ENCODE measurements around the gene RNF125.

Gene RNF125

DNA sequence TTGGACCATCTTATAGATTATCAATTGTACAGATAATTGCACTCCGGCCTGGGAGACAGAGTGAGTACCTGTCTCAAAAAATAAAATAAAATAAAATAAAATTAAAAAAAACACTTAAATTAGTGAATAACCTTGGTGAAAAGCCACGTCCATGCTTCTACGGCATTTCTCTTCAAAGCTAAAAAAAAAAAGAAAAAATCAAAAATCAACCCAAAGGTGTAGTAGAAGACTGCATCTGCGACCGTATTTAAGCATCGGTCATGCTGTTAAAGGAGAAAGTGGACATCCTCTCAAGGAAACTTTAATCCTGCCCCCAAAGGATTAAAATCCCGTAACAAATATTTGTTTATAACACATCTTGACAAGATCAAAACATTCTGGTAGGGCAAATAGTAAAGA, 72.7 kb downstream of the RNF125 start:
- no peak for DNase-seq (ENCODE audit: low read depth)

DNA sequence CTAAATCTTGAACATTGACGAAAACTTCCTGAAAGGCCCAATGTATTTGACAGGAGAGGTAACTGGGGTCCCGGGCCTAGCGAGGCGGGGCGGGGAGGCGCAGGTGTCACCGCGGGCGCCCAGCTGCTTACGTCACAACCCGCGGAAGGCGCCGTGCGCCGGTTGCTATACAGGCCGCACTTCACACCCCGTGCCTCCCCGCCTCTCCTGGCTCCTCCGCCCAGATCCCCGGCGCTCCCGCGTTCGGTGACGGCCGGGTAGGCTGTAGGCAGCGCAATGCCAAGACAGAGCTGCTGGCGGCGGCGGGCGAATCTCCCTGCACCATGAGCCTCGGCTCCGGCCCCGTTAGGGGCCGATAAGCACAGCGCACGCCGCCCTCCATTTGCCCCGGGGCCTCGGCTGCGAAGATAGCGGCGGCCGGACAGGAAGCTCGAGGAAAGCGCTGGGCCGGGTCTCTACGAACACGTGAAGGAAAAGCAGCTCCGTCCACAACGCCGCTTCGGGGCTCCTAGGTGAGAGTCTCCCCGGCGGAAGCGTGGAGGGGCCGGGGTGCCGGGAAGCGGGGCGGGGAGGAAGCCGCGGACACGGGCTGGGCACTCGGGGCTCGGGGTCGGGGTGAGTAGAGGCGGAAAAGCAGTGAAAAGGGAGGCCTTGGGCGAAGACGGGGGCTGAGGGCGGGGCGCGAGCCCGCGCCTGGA, 73.2 kb downstream of the RNF125 start, which contains the start of gene RNF138:
RNF138 (plus strand) TSS at position 151 of the 698 bp plus-strand sequence. CDS start 903 bp downstream, outside the sequence.
- peak; percentile 72 for DNase-seq (ENCODE audit: low read depth)

DNA sequence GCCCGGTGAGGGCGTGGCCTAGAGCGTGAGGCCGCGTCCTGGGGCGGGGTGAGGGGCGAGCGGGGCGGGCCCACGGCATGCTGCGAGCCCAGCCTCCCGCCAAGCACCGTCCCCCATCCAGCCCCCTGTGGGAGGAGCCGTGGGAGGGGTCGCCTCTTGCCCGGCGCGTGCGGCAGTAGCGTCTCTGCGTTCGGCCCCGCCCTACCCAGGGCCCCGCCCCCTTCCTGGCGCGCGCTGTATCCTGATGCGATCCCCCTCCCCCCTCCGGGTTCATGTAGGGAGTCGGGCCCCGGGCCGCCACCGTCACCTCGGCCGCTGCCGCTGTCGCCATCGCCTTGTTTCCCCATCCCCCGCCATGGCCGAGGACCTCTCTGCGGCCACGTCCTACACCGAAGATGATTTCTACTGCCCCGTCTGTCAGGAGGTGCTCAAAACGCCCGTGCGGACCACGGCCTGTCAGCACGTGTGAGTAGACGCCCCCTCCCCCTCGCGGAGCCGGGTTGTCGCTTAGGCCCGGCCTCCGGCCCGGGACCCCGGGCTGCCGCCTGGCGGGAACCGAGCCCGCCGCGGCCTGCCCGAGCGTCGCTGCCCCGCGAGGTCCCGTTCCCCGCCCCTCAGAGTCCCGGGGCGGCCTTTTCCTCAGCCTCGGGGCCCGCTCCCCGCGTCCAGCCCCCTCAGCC, 73.9 kb downstream of the RNF125 start:
- DNase-seq (ENCODE audit: low read depth): peak; percentile 99

DNA sequence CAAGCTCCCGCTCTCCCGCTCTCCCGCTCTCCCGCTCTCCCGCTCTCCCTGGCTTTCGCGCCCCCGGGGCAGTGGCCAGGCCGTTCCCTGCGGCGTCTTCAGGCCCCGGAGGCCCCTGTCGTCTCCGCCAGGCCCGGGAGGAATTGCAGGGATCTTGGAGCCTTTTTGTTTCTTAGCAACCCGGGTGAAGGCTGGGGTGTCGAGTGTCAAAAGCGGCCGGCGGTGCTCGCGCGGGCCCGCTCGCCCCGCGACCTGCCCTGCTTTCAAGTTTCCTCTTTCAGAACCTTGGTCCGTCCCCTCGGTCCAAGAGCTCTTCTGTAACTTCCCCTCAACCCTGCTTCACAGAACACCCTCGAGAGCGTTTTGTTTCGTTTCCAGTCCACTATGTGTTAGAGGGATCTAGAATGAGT, 74.5 kb downstream of the RNF125 start:
- no peak for DNase-seq (ENCODE audit: low read depth)

DNA sequence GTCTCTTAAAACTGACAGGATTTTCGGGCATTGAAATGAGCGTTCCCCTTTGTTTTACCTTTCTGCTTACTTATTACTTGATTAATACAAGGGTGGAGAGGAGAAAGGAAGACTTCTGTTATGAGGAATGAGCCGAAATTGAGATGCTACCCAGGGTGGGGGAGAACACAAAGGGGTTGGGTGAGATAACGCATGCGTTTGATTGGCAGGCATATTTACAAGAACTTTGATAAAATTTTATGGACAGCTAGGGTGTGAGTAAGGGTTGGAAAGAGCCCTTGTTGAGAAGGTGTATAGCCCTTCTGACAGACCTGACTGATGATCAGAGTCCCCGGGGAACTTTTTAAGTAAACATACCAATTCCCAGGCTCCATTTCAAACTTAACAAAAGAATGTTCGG, 74.9 kb downstream of the RNF125 start:
- DNase-seq (ENCODE audit: low read depth): no peak

DNA sequence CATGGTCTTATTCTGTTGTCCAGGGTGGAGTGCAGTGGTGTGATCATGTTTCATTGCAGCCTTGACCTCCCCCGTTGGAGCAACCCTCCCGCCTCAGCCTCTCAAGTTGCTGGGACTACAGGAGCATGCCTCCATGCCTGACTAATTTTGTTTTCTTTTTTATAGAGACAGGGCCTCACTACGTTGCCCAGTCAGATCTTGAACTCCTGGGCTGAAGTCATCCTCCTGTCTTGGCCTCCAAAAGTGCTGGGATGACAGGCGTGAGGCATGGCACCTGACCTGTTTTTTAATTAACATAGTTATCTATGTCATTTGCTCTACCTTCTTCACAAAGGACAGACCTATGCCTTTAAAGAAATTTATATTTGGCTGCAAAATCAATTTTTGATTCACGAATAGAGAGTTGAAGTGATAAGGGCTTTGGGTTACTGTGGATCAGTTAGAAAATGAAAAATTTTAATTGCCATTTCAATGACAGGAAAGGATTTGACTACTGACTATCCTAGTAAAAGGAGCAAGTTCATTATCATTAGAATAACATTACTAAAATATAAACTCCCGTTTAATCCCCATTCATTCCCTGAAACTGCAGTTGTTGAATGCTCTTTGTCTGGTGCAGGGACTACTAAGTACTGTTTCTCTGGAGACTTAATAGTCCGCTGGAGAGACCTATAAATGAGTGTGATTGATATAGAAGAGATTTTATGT, 76.7 kb downstream of the RNF125 start:
- DNase-seq (ENCODE audit: low read depth): no peak

DNA sequence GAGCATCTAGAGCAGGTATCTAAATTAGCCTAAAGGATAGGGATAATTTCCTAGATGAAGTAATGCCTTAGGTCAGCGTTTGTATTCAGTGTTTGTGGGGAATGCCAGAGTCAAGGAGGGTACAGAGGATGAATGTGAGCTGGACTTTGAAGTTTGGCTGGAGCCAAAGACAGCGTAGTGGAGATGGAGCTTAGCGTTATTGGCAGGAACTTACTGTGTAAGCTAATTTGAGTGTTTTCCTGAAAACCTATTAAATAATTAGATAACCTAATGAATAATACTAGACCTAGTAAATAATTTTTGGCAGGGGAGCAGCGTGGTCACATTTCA, 77.2 kb downstream of the RNF125 start:
- DNase-seq (ENCODE audit: low read depth): no peak

DNA sequence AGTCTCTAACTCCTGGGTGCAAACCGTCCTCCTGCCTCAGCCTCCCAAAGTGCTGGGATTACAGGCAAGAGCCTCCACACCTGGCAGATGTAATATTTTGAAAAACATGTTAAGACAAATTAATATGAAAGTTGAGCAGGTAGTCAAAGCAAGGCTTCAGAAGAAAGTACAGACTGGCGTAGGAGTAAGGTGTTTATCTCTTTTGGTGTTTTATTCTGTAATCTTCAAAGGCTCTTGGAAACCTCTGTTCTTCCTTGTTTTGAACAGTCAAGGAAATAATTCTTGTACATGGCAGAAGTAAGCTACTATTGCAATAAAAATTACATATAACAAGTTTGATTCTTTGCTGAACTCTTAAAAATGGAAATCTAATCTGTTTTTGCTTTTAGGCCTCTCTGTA, 78.3 kb downstream of the RNF125 start:
- no peak for DNase-seq (ENCODE audit: low read depth)

DNA sequence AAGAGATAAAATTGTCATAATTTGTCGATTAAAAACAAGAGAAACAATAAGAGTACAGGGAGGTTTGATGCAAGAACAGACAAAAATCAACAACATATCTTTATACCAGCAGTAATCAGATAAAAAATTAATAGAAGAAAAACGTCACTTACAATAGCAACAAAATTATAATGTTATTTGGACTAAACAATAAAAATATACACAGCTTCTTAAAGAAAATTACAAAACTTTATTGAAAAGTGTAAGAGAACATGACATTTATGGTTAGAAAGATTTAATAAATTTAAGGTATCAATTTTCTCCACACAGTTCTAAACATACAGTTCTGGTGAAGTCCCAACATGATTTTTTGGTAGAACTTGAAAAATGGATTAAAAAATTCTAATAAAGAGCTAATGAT, 85.9 kb downstream of the RNF125 start:
- no peak for DNase-seq (ENCODE audit: low read depth)

DNA sequence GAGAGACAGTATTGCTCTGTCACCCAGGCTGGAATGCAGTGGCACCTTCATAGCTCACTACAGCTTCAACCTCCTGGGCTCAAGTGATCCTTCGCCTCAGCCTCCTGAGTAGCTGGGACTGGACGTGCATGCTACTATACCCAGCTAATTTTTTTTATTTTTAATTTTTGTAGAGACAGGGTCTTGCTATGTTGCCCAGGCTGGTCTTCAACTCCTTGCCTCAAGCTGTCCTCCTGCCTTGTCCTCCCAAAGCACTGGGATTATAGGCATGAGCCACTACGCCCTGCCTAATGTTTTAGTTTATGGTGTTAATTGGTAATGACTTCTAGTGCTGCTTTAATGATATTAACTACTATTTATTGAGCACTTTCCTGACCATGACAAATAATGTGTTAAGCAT, 91.4 kb downstream of the RNF125 start:
- DNase-seq (ENCODE audit: low read depth): no peak

DNA sequence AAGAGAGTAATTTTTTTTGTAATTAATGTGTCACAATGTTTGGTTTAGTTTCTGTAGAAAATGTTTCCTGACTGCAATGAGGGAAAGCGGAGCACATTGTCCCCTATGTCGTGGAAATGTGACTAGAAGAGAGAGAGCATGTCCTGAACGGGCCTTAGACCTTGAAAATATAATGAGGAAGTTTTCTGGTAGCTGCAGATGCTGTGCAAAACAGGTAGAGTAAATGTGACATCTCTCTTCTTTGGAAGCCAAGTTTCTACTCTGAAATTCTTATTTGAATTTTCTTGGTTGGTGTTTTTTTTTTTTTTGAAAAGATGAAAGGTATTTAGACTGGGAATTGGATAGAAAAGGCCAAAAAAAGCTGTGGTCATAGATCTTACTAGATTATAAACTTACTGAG, 93.1 kb downstream of the RNF125 start:
- DNase-seq (ENCODE audit: low read depth): no peak

DNA sequence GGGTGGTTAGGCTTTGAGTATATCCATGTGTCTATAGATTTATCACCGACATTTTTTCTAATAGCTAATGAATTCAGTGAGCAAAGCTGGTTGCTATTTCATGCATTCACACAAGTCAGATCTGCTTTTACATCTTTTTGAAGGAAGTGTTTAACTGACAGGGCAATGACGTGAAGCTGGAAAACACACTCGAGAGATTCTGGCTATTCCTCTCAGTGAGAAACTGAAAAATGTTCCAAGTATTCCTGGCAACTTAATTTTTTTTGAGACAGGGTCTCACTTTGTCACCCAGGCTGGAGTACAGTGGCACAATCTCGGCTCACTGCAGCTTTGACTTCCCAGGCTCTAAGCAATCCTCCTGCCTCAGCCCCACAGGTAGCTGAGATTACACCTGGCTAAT, 94.2 kb downstream of the RNF125 start:
- no peak for DNase-seq (ENCODE audit: low read depth)

DNA sequence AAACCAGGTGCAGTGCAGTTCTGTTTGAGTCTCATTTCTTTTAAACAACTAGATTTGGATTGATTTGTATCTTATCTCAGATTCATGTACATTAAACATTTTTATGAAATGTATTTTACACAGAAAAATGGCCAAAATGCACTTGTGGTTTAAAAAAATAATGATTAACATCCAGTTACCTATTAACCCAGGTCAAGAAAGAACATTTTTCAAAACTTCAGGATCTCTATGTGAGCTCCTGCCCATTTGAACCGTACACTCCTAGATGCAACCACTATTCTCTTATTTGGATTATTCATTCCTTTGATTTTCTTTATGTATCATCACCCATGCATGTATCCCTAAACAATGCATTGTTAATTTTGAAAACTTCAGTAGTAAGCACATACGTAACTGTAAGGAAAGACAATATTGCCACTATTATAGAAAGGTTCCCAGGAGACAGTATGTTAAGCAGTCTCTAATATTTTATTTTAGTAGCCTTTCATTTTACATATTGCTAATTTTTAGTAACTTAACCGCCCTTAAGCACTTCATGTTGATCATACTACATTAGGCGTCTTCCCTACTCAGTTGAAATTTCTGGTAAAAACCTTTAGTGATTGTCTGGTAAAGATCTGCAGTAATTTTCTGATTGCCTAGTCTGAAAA, 95.8 kb downstream of the RNF125 start:
- DNase-seq (ENCODE audit: low read depth): no peak

DNA sequence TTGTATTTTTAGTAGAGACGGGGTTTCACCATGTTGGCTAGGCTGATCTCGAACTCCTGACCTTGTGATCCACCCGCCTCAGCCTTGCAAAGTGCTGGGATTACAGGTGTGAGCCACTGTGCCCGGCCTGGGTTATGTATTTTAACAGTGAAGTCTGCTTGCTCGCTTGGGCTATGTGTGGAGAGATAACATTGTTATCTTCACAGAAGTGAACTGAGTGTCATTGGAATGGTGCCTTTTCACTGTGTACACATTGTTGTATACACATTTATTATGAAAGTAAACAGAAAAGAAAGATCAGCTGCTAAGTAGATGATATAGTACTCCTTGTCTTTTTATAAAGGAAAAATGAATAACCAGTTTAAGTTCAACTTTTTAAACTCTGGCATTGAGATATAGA, 103.4 kb downstream of the RNF125 start:
- no peak for DNase-seq (ENCODE audit: low read depth)

Measured in stimulated activated CD8-positive, alpha-beta memory T cell treated with anti-CD3 and anti-CD28 coated beads, Interleukin-7, amount 100 ng/mL, for 24 hours (primary cell).